WTC11 (cell line): Measurements from ENCODE around the gene SNRNP70. TPM values are rescaled to one million over a fixed set of nuclear protein-coding genes. Genes with fewer than 3 reads are reported as not detected.

Experiments used
- ATF1 ChIP-seq: sonication (generic); formaldehyde crosslinking; IDR thresholded peaks from 2 replicates; pipeline ENCODE4 v1.8.1; 2023; ENCODE audit warnings: mild to moderate bottlenecking, moderate library complexity, missing genetic modification reagents
- ATF2 ChIP-seq: sonication (generic); formaldehyde crosslinking; IDR thresholded peaks from 2 replicates; pipeline ENCODE4 v1.8.1; 2022; ENCODE audit warnings: low read depth, missing genetic modification reagents, borderline replicate concordance
- CBFB ChIP-seq: sonication (generic); formaldehyde crosslinking; IDR thresholded peaks from 2 replicates; pipeline ENCODE4 v1.8.1; 2022; ENCODE audit warnings: mild to moderate bottlenecking, low read depth, missing genetic modification reagents
- CTCF ChIP-seq: fragments of 200-600 bp; IDR thresholded peaks from 2 replicates; pipeline ENCODE4 v1.8.0; 2022; ENCODE audit warnings: antibody characterized with exemption
- ETV6 ChIP-seq: sonication (generic); formaldehyde crosslinking; IDR thresholded peaks from 2 replicates; pipeline ENCODE4 v1.8.1; 2022; ENCODE audit warnings: mild to moderate bottlenecking, missing genetic modification reagents
- FOXP1 ChIP-seq: sonication (generic); formaldehyde crosslinking; IDR thresholded peaks from 2 replicates; pipeline ENCODE4 v1.8.0; 2022; ENCODE audit warnings: missing genetic modification reagents, mild to moderate bottlenecking, moderate library complexity, borderline replicate concordance
- GTF2I ChIP-seq: fragments of 250-450 bp; sonication (Bioruptor Pico); conservative IDR thresholded peaks from 2 replicates; pipeline ENCODE4 v1.4.0; 2021; ENCODE audit warnings: mild to moderate bottlenecking
- HMGA2 ChIP-seq: fragments of 250-450 bp; sonication (Bioruptor Pico); IDR thresholded peaks from 2 replicates; pipeline ENCODE4 v1.4.0; 2021; ENCODE audit warnings: mild to moderate bottlenecking, moderate library complexity
- HMGXB4 ChIP-seq: sonication (generic); formaldehyde crosslinking; IDR thresholded peaks from 2 replicates; pipeline ENCODE4 v1.8.1; 2023; ENCODE audit warnings: mild to moderate bottlenecking, moderate library complexity, missing genetic modification reagents
- IRF1 ChIP-seq: sonication (generic); formaldehyde crosslinking; IDR thresholded peaks from 2 replicates; pipeline ENCODE4 v1.8.0; 2023; ENCODE audit warnings: missing genetic modification reagents
- MLX ChIP-seq: sonication (generic); formaldehyde crosslinking; IDR thresholded peaks from 2 replicates; pipeline ENCODE4 v1.8.1; 2023; ENCODE audit warnings: mild to moderate bottlenecking, missing genetic modification reagents, moderate library complexity
- MXD4 ChIP-seq: fragments of 250-450 bp; sonication (Bioruptor Pico); IDR thresholded peaks from 2 replicates; pipeline ENCODE4 v1.8.0; 2021; ENCODE audit warnings: mild to moderate bottlenecking, moderate library complexity, borderline replicate concordance
- NFATC4 ChIP-seq: fragments of 250-450 bp; sonication (Bioruptor Pico); IDR thresholded peaks from 2 replicates; pipeline ENCODE4 v1.9.0; 2021; ENCODE audit warnings: mild to moderate bottlenecking
- OVOL2 ChIP-seq: fragments of 250-450 bp; sonication (Bioruptor Pico); IDR thresholded peaks from 2 replicates; pipeline ENCODE4 v1.9.0; 2021; ENCODE audit warnings: mild to moderate bottlenecking, borderline replicate concordance
- PRDM15 ChIP-seq: sonication (generic); formaldehyde crosslinking; IDR thresholded peaks from 2 replicates; pipeline ENCODE4 v1.8.0; 2022; ENCODE audit warnings: missing genetic modification reagents
- PRRX2 ChIP-seq: fragments of 250-450 bp; sonication (Bioruptor Pico); IDR thresholded peaks from 2 replicates; pipeline ENCODE4 v1.8.0; 2021; ENCODE audit warnings: mild to moderate bottlenecking
- RELA ChIP-seq: sonication (generic); formaldehyde crosslinking; IDR thresholded peaks from 2 replicates; pipeline ENCODE4 v1.8.1; 2022; ENCODE audit warnings: missing genetic modification reagents, mild to moderate bottlenecking, borderline replicate concordance
- TCF7 ChIP-seq: sonication (generic); formaldehyde crosslinking; IDR thresholded peaks from 2 replicates; pipeline ENCODE4 v1.8.0; 2022; ENCODE audit warnings: mild to moderate bottlenecking, low read depth, missing genetic modification reagents, moderate library complexity
- ZNF121 ChIP-seq: sonication (generic); formaldehyde crosslinking; IDR thresholded peaks from 2 replicates; pipeline ENCODE4 v1.8.0; 2023; ENCODE audit warnings: missing genetic modification reagents
- ZNF232 ChIP-seq: sonication (generic); formaldehyde crosslinking; IDR thresholded peaks from 2 replicates; pipeline ENCODE4 v1.8.0; 2022; ENCODE audit warnings: mild to moderate bottlenecking, missing genetic modification reagents
- ZNF317 ChIP-seq: sonication (generic); formaldehyde crosslinking; IDR thresholded peaks from 2 replicates; pipeline ENCODE4 v1.8.1; 2023; ENCODE audit warnings: low read depth, mild to moderate bottlenecking, moderate library complexity, missing genetic modification reagents, borderline replicate concordance
- ZNF396 ChIP-seq: fragments of 250-450 bp; sonication (Bioruptor Pico); IDR thresholded peaks from 2 replicates; pipeline ENCODE4 v1.8.0; 2021; ENCODE audit warnings: mild to moderate bottlenecking, moderate library complexity, borderline replicate concordance
- ZNF512 ChIP-seq: sonication (generic); formaldehyde crosslinking; IDR thresholded peaks from 2 replicates; pipeline ENCODE4 v1.8.1; 2022; ENCODE audit warnings: missing genetic modification reagents, borderline replicate concordance
- ZNF671 ChIP-seq: fragments of 250-450 bp; sonication (Bioruptor Pico); IDR thresholded peaks from 2 replicates; pipeline ENCODE4 v1.8.0; 2021; ENCODE audit warnings: mild to moderate bottlenecking
- total RNA-seq: library from RNA; stranded (reverse); gene quantifications from 3 replicates; pipeline ENCODE4 v1.2.3, GENCODE V29; 2021
- TF ChIP-seq, protein P1 (sequence below): sonication (generic); formaldehyde crosslinking; conservative IDR thresholded peaks from 2 replicates; pipeline ENCODE4 v1.8.1; 2022; ENCODE audit warnings: mild to moderate bottlenecking, missing genetic modification reagents

The SNRNP70 gene
- total RNA-seq, 1 experiment from 2014 or later = 266 TPM

GRCh38 chr19:49127674-49128544 lies 42.7 kb downstream of the SNRNP70 start (continued):
- TF ChIP-seq CTCF = no peak
- TF ChIP-seq, protein P1, sequence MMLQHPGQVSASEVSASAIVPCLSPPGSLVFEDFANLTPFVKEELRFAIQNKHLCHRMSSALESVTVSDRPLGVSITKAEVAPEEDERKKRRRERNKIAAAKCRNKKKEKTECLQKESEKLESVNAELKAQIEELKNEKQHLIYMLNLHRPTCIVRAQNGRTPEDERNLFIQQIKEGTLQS (CRISPR knock-in tag) = peak; percentile 18
- TF ChIP-seq FOXP1 (CRISPR knock-in tag) = peak; percentile 98
- TF ChIP-seq CBFB = no peak; the same call in 1 of the 2 replicates
- TF ChIP-seq MLX (CRISPR knock-in tag) = 0 out of 2 replicates have a peak, but pooled peaks have one; percentile 74
- peak; percentile 69; the same call in 1 of the 2 replicates for TF ChIP-seq HMGXB4
- TF ChIP-seq HMGA2 (CRISPR knock-in tag) = no peak
- TF ChIP-seq ZNF232 (CRISPR knock-in tag) = peak; percentile 96
- peak; percentile 66; the same call in 1 of the 2 replicates for TF ChIP-seq ZNF121 (CRISPR knock-in tag)
- no peak for TF ChIP-seq ZNF512 (CRISPR knock-in tag)
- peak; percentile 84; the same call in 1 of the 2 replicates for TF ChIP-seq TCF7 (CRISPR knock-in tag)
- no peak for TF ChIP-seq PRRX2
- no peak for TF ChIP-seq MXD4 (CRISPR knock-in tag)
- peak; percentile 68 for TF ChIP-seq PRDM15 (CRISPR knock-in tag)
- TF ChIP-seq NFATC4 (CRISPR knock-in tag) = no peak
- peak; percentile 97 for TF ChIP-seq IRF1 (CRISPR knock-in tag)
- no peak for TF ChIP-seq ZNF671 (CRISPR knock-in tag)
- peak; percentile 48; the same call in 1 of the 2 replicates for TF ChIP-seq RELA (CRISPR knock-in tag)
- peak; percentile 60; the same call in 1 of the 2 replicates for TF ChIP-seq ZNF317
- no peak for TF ChIP-seq ZNF396 (CRISPR knock-in tag)
- TF ChIP-seq ATF2 (CRISPR knock-in tag) = no peak
- peak; percentile 97 for TF ChIP-seq ETV6 (CRISPR knock-in tag)
- TF ChIP-seq ATF1 (CRISPR knock-in tag) = peak; percentile 95
- no peak for TF ChIP-seq GTF2I (CRISPR knock-in tag)
- TF ChIP-seq OVOL2 = no peak
